NCI-H2171 treated with DMSO at 0.1 percent for 48 hours (cell line): ENCODE results near the gene TRAPPC14.

Source experiments
- DNase-seq: peaks from one replicate; lab custom pipeline; 2025; lab: John Stamatoyannopoulos, UW

The TRAPPC14 gene

DNA sequence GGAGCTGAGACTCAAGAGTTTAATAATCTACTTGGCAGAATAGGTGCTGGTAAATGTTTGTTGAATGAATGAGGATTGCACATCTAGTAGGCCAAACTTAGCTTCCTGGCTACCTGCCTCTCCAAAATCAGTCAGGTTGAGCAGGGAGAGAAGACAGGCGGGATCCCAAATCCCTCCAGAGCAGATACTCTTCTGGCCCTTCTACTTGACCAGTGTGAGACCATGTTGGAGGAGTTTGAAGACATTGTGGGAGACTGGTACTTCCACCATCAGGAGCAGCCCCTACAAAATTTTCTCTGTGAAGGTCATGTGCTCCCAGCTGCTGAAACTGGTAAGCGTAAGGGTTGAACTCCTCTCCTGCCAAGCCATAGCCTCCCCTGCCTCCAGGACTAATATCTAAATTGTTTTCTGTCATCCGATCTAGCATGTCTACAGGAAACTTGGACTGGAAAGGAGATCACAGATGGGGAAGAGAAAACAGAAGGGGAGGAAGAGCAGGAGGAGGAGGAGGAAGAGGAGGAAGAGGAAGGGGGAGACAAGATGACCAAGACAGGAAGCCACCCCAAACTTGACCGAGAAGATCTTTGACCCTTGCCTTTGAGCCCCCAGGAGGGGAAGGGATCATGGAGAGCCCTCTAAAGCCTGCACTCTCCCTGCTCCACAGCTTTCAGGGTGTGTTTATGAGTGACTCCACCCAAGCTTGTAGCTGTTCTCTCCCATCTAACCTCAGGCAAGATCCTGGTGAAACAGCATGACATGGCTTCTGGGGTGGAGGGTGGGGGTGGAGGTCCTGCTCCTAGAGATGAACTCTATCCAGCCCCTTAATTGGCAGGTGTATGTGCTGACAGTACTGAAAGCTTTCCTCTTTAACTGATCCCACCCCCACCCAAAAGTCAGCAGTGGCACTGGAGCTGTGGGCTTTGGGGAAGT, 34.0 kb downstream of the TRAPPC14 start:
- DNase-seq = no peak

DNA sequence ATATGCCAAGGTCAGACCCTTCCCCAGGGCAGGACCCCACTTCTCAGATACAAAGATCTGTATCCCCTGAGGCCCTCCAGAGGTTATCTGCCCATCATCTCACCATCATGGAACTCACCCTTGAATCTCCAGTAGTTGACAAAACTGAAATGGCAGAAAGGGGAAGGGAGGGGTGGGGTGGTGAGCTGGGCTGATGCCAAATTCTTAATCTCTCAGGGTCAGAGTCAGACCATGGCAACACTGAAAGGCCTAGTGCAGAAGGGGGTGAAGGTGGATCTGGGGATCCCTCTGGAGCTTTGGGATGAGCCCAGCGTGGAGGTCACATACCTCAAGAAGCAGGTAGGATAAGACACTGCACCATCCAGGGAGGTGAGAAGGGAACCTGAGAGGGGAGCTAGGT, 36.0 kb downstream of the TRAPPC14 start:
- no peak for DNase-seq

- DNase-seq = no peak
Observed at GRCh38 chr7:100122067-100122466, 36.5 kb downstream of the TRAPPC14 start.

- DNase-seq = no peak
Observed at GRCh38 chr7:100120733-100121036, 37.8 kb downstream of the TRAPPC14 start.

- DNase-seq = peak; percentile 67
Observed at GRCh38 chr7:100119970-100120732, 38.4 kb downstream of the TRAPPC14 start.

DNA sequence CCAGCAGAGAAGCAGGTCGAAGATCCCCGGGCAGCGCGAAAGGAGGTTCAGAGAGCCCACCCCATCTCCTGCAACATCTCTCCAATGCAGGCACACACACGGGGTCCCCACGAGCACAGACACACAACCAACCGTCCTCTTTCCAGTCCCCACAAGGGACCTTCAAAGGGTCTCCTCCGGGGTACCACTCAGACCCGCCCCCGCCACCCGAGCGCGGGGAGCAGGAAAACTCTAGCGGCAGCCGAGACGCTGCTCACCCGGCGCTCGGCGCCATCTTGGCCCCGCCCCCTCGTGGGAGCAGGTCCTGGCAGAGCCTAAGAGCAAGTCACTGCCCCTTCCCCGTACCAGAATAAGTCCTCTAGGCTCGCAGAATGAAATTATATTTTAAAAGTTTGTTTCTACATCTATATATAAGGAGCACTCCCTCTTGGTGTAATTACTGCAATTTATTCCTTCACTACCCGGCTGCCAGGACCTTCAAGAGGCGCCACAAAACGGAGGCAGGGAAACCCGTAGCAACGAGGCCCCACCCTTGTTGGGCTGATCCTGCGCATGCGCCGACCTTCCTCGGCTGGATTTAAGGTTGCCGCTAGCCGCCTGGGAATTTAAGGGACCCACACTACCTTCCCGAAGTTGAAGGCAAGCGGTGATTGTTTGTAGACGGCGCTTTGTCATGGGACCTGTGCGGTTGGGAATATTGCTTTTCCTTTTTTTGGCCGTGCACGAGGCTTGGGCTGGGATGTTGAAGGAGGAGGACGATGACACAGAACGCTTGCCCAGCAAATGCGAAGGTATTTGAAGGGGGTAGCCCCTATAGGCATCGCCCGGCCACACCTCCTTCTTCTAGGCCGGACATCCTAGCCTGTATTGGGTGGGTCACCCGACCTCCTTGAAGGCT, 39.2 kb downstream of the TRAPPC14 start, which contains the start of the genes CNPY4 and TAF6:
Gene CNPY4 (plus strand): TSS at position 563 of the 898 bp plus-strand sequence. CDS start 111 bp downstream, at position 674.
Gene TAF6 (minus strand): TSS at position 287 of the 898 bp plus-strand sequence. CDS start 5,149 bp downstream, outside the sequence.
- DNase-seq = peak; percentile 95

DNA sequence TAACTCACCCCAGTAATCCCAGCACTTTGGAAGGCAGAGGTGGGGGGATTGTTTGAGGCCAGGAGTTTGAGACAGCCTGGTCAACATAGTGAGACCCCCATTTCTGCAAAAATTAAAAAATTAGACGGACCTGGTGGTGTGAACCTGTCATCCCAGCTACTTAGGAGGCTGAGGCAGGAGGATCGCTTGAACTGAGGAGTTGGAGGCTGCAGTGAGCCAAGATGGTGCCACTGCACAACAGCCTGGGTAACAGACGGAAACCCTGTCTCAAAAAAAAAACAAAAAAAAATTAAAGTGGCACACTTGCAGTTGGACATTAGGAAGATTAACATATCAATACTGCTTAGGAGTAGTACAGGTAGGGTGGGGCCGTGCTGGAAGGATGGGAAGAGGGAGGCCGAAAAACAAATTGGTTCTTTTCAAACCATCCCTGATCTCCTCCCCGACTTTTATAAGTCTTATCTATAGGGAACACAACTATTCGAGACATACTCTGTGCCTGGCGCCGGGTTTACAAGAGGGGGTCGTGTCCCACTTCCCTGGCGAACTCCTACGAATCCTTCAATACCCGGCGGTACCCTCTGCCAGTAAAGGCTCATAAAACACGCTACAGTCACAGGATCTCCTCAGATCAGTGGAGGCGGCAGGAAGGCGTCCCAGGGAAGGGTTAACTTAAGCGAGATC, 40.0 kb downstream of the TRAPPC14 start:
- no peak for DNase-seq

DNA sequence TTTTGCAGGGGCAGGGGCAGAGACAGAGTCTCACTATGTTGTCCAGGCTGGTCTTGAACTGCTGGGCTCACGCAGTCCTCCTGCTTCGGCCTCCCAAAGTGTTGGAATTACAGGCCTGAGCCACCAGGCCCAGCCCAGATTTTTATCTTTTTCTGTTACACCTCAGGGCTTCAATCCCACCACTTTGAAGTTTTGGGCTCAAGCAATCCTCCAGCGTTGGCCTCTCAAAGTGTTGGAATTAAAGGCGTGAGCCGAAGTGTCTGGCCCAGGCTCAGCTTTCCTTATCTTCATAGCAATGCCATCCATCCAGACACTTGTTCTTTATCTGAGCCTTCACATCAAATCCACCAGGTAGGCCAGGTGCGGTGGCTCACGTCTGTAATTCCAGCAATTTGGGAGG, 43.5 kb downstream of the TRAPPC14 start:
- DNase-seq = no peak

- DNase-seq = no peak
Observed at GRCh38 chr7:100111914-100112313, 46.6 kb downstream of the TRAPPC14 start.

- no peak for DNase-seq
Observed at GRCh38 chr7:100111156-100111555, 47.4 kb downstream of the TRAPPC14 start.

DNA sequence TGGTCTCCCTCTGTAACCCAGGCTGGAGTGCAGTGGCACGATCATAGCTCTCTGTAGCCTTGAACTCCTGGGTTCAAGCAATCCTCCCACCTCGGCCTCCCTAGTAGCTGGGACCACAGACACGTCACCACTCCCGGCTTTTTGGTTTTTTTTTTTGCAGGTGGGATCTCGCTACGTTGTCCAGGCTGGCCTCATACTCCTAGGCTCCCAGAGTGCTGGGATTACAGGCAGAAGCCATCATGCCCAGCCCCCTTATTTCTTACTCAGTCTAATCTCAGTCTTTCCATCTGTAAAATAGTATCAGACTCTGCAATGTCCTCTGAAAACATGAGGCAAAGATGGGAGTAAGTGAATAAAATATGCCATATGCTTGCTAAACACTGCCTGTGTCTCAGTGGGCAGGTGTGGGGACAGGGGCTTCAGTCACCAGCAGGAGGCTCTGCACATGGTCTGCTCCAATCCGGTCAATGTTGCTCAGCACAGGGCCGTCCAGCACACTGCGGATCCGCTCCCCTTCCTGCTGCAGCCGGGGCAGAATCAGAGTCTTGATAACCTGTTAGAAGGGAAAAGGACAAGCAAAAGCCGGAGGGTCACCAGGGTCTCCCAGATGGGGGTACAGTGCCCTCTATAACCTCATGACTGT, 48.9 kb downstream of the TRAPPC14 start:
- no peak for DNase-seq

DNA sequence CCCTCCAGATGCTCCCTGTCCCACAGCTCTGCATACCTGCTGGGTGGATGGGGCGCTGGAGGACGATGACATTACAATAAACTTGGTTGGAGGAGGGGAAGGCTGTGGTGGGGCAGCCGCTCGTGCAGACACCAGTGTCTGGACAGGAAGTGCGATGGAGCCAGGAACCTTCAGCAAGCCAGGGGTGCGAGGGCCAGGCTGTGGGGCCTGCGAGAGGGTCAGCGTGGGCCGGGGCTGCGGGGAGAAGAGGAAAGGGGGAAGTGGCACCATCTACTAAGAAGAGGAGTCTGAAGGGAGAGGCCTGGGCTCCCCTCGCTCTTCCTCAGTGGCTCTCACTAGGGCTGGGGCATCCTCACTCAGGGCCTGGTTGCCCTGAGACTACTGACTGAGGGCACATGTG, 50.6 kb downstream of the TRAPPC14 start:
- DNase-seq = no peak

- no peak for DNase-seq
Observed at GRCh38 chr7:100107125-100107737, 51.3 kb downstream of the TRAPPC14 start.

DNA sequence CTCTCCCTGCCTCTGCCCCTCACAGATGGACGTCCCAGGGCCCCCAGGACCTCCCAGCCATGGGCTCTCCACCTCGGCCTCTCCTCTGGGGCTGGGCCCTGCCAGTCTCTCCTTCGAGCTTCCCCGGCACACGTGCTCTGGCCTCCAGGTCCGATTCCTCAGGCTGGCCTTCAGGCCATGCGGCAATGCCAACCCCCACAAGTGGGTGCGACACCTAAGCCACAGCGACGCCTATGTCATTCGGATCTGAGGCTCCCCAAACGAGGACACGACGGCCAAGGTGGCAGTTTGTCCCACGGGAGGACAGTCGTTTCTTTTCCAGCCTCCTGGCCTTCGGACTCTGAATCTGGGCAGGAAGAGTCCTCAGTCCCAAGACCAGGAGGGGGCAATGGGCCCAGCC, 51.9 kb downstream of the TRAPPC14 start:
- no peak for DNase-seq

- DNase-seq = no peak
Observed at GRCh38 chr7:100105534-100105933, 53.0 kb downstream of the TRAPPC14 start.
